HepG2 (cell line): ENCODE measurements around the gene EXO1. TPM values are rescaled to one million over a fixed set of nuclear protein-coding genes. Genes with fewer than 3 reads are reported as not detected.

ENCODE experiments used
- ATAC-seq: fragments of 200-7000 bp; cut with Tn5 transposase; 3 replicates; pipeline ENCODE4 v1.9.1; 2020; ENCODE audit warnings: mild to moderate bottlenecking, moderate library complexity
- BruUV-seq: library from RNA; stranded (reverse); fragments of 400-500 nt; replicated peaks from 2 replicates; lab custom pipeline; 2021; lab: Mats Ljungman, UMichigan
- CTCF ChIA-PET: fragments of 300-600 bp; formaldehyde crosslinking; extraction: SDS; loops from one replicate; lab custom pipeline; 2021; ENCODE audit warnings: low total read pairs, inconsistent platforms, low intra/inter-chr PET ratio; lab: Yijun Ruan, JAX
- POLR2A ChIA-PET: fragments of 350-600 bp; sonication (Branson Sonifier 250); formaldehyde crosslinking; loops from one replicate; lab custom pipeline; 2020; ENCODE audit warnings: antibody characterized with exemption, inconsistent platforms; lab: Yijun Ruan, JAX
- DNase-seq: peaks from one replicate; pipeline ENCODE4 v3.0.0-alpha.2; 2015; ENCODE audit warnings: low spot score
- FAIRE-seq: peaks from 3 replicates; lab custom pipeline; 2011; peaks lifted over from hg19 to GRCh38; lab: Jason Lieb, UNC
- H2AFZ ChIP-seq: one replicate; pipeline ENCODE4 v1.6.1; 2011; ENCODE audit warnings: low read length, inconsistent platforms
- H3K27ac ChIP-seq: fragments of 300-600 bp; 3 replicates; pipeline ENCODE4 v1.8.0; 2011; ENCODE audit warnings: mixed run types, mild to moderate bottlenecking, mixed read lengths, low read length, inconsistent platforms; ENCODE audit not compliant: insufficient read depth; ENCODE audit errors: extremely low read length
- H3K27me3 ChIP-seq, 2 experiments: fragments of 200-600 bp in 1 of 2; 2 replicates in 1 of 2; 3 replicates in 1 of 2; pipeline versions ENCODE4 v1.6.0 to v1.8.0; 2011; ENCODE audit warnings: low read length in 2 of 2, mild to moderate bottlenecking in 2 of 2, moderate library complexity in 2 of 2, inconsistent platforms in 1 of 2; ENCODE audit not compliant: insufficient read depth in 2 of 2, control insufficient read depth in 1 of 2
- H3K36me3 ChIP-seq, 2 experiments: fragments of 200-600 bp in 1 of 2; replicated peaks in 1 of 2; 2 replicates in 1 of 2; 3 replicates in 1 of 2; pipeline versions ENCODE4 v1.5.1 to v1.8.0; 2011; ENCODE audit warnings: low read length in 2 of 2, inconsistent platforms in 1 of 2; ENCODE audit not compliant: insufficient read depth in 2 of 2, control insufficient read depth in 1 of 2
- H3K4me1 ChIP-seq: 2 replicates; pipeline ENCODE4 v1.5.1; 2012; ENCODE audit warnings: low read length, inconsistent platforms; ENCODE audit not compliant: insufficient read depth
- H3K4me2 ChIP-seq: 2 replicates; pipeline ENCODE4 v1.6.0; 2011; ENCODE audit warnings: low read depth, low read length, inconsistent platforms
- H3K4me3 ChIP-seq, 3 experiments: fragments of 200-600 bp in 1 of 3; sonication (generic), shearing (Covaris generic) in 1 of 3; replicated peaks in 1 of 3; 2 replicates each; pipeline ENCODE4 v1.5.1; 2011 to 2016; ENCODE audit warnings: low read length in 3 of 3, inconsistent platforms in 2 of 3, low read depth in 2 of 3, mild to moderate bottlenecking in 2 of 3, control low read depth in 1 of 3, mixed read lengths in 1 of 3; ENCODE audit not compliant: insufficient read depth in 1 of 3
- H3K79me2 ChIP-seq: one replicate; pipeline ENCODE4 v1.6.1; 2011; ENCODE audit warnings: low read length, inconsistent platforms; ENCODE audit not compliant: insufficient read depth
- H3K9ac ChIP-seq: 2 replicates; pipeline ENCODE4 v1.6.0; 2011; ENCODE audit warnings: mild to moderate bottlenecking, low read depth, low read length, inconsistent platforms; ENCODE audit not compliant: insufficient read depth
- H3K9me3 ChIP-seq: 2 replicates; pipeline ENCODE4 v1.5.1; 2012; ENCODE audit warnings: mild to moderate bottlenecking, low read length
- H4K20me1 ChIP-seq: 2 replicates; pipeline ENCODE4 v1.6.0; 2011; ENCODE audit warnings: inconsistent platforms, mild to moderate bottlenecking, low read length, moderate library complexity; ENCODE audit not compliant: insufficient read depth
- FOSL2 ChIP-seq: sonication (generic); formaldehyde crosslinking; IDR thresholded peaks from 2 replicates; pipeline ENCODE4 v1.4.0; 2020; ENCODE audit warnings: missing genetic modification reagents
- SALL2 ChIP-seq: sonication (generic); formaldehyde crosslinking; IDR thresholded peaks from 2 replicates; pipeline ENCODE4 v1.8.1; 2023; ENCODE audit warnings: mild to moderate bottlenecking, missing genetic modification reagents, inconsistent platforms
- SETDB1 ChIP-seq: sonication (generic); formaldehyde crosslinking; IDR thresholded peaks from 2 replicates; pipeline ENCODE4 v1.5.1; 2020; ENCODE audit warnings: missing genetic modification reagents, mild to moderate bottlenecking, borderline replicate concordance
- ZBTB43 ChIP-seq: sonication (generic); formaldehyde crosslinking; conservative IDR thresholded peaks from 2 replicates; pipeline ENCODE4 v1.4.0; 2020; ENCODE audit warnings: missing genetic modification reagents
- ZBTB8A ChIP-seq: sonication (generic); formaldehyde crosslinking; IDR thresholded peaks from 2 replicates; pipeline ENCODE4 v1.4.0; 2020; ENCODE audit warnings: mild to moderate bottlenecking, low read depth, missing genetic modification reagents, borderline replicate concordance
- ZC3H4 ChIP-seq: sonication (generic); formaldehyde crosslinking; IDR thresholded peaks from 2 replicates; pipeline ENCODE4 v1.4.0; 2020; ENCODE audit warnings: missing genetic modification reagents, borderline replicate concordance
- ZNF335 ChIP-seq: sonication (generic); formaldehyde crosslinking; IDR thresholded peaks from 2 replicates; pipeline ENCODE4 v1.4.0; 2020; ENCODE audit warnings: missing genetic modification reagents
- ZNF556 ChIP-seq: sonication (generic); formaldehyde crosslinking; IDR thresholded peaks from 2 replicates; pipeline ENCODE4 v1.4.0; 2020; ENCODE audit warnings: mild to moderate bottlenecking, missing genetic modification reagents, borderline replicate concordance
- WGBS: methylation state at CpG from one replicate; pipeline ENCODE4 v1.1.6; 2017; ENCODE audit warnings: low lambda C conversion rate; 5-methylcytosine and 5-hydroxymethylcytosine counted together
- in situ Hi-C: cut with HindIII; loops from 2 replicates; pipeline ENCODE4 v1.10.0; 2017; ENCODE audit warnings: low pct_unique_long_range_greater_than_20kb; ENCODE audit not compliant: extremely low pct_ligation_motif_present
- intact Hi-C: fragments of 100-400 bp; cut with micrococcal nuclease; formaldehyde crosslinking; loops from one replicate; pipeline ENCODE4 v1.10.0; 2022; ENCODE audit not compliant: unreplicated experiment
- polyA plus RNA-seq, 8 experiments: library from polyadenylated mRNA; depleted of rRNA in 3 of 8; stranded (reverse) in 7 of 8; unstranded in 1 of 8; fragments of >200 nt; fragmentation: Illumina TruSeq in 4 of 8; extraction: Trizol in 4 of 8; gene quantifications; 2 replicates each; pipeline versions ENCODE4 v1.2.1 to v1.2.3, GENCODE V29; 2011 to 2016; ENCODE audit warnings: low read depth in 4 of 8, missing spikeins in 1 of 8, mixed read lengths in 1 of 8; ENCODE audit not compliant: insufficient read depth in 1 of 8
- total RNA-seq, 5 experiments: library from RNA; depleted of rRNA; stranded (reverse); fragments of >200 nt; fragmentation: Illumina TruSeq; extraction: Trizol; gene quantifications; 2 replicates each; pipeline ENCODE4 v1.2.3, GENCODE V29; 2016; ENCODE audit warnings: low read depth in 1 of 5

The EXO1 gene
- total and polyA plus RNA-seq, 2 of the 13 experiments (the other 11 are each of a cell fraction or from before 2014, with no cell fraction given), result 3.2 to 26.1 TPM

- no peak for TF ChIP-seq ZNF556
- no peak for TF ChIP-seq SETDB1 (CRISPR knock-in tag)
- no peak for TF ChIP-seq ZC3H4
Observed at GRCh38 chr1:241917487-241917886, 69.5 kb downstream of the EXO1 start (continued).

- ChIA-PET CTCF (no interaction called here), POLR2A (no interaction called here)
- H3K9me3 ChIP-seq, result no peaks in the 10 kb centered on the region
- H3K4me2 ChIP-seq, result no peak overlapping the region
- no peak for ATAC-seq
- DNase-seq, result no peak
- WGBS, result 58% methylated on average over 5 of the region's 5 CpGs
- in situ Hi-C loops (no loop called here), intact Hi-C loops (no loop called here)
- no peaks in the 10 kb centered on the region for H4K20me1 ChIP-seq
- H3K27ac ChIP-seq, result no peak overlapping the region
- H3K4me3 ChIP-seq, result no peak overlapping the region
- peaks cover 5% of the 10 kb centered on the region; the same call in 1 of the 2 replicates for H3K4me1 ChIP-seq
- no peaks in the 10 kb centered on the region for H3K79me2 ChIP-seq
- no peak overlapping the region for H2AFZ ChIP-seq
- no peaks in the 10 kb centered on the region for H3K27me3 ChIP-seq
- FAIRE-seq, result no peak
- no peak overlapping the region for H3K9ac ChIP-seq
- no peak for TF ChIP-seq SALL2 (CRISPR knock-in tag)
- TF ChIP-seq ZBTB8A, result no peak
- TF ChIP-seq ZBTB43 (CRISPR knock-in tag), result no peak
- peak; percentile 20; the same call in 1 of the 2 replicates for TF ChIP-seq FOSL2 (CRISPR knock-in tag)
- no peak for TF ChIP-seq ZNF335 (CRISPR knock-in tag)
- H3K36me3 ChIP-seq, result no peaks in the 10 kb centered on the region
- BruUV-seq, result no TSS peak
Observed at GRCh38 chr1:241918879-241919278, 70.9 kb downstream of the EXO1 start.
